WTC11 (cell line): Measurements from ENCODE around the gene CGRRF1. TPM values are rescaled to one million over a fixed set of nuclear protein-coding genes. Genes with fewer than 3 reads are reported as not detected.

Experiments used
- ATAC-seq: fragments of 200-7000 bp; cut with Tn5 transposase; 2 replicates; pipeline ENCODE4 v1.10.0; 2021; ENCODE audit warnings: mild to moderate bottlenecking, moderate library complexity
- CTCF ChIA-PET: fragments of 300-600 bp; sonication (Branson Sonifier 250); formaldehyde crosslinking; loops from one replicate; lab custom pipeline; 2021; ENCODE audit warnings: antibody characterized with exemption; lab: Charles Lee
- POLR2A ChIA-PET: fragments of 350-600 bp; sonication (Branson Sonifier 250); formaldehyde crosslinking; loops from one replicate; lab custom pipeline; 2021; ENCODE audit warnings: antibody characterized with exemption; lab: Charles Lee
- DNase-seq: peaks from one replicate; pipeline ENCODE4 v3.0.0; 2021; ENCODE audit warnings: low spot score
- H3K27ac Mint-ChIP-seq: 2 replicates; pipeline ENCODE4 v1.8.0; 2021; ENCODE audit warnings: mixed read lengths
- H3K27me3 Mint-ChIP-seq: 2 replicates; pipeline ENCODE4 v1.8.0; 2021; ENCODE audit warnings: low read depth, mild to moderate bottlenecking, moderate library complexity, mixed read lengths
- H3K36me3 Mint-ChIP-seq: 2 replicates; pipeline ENCODE4 v1.8.0; 2021; ENCODE audit warnings: mixed read lengths
- H3K4me1 Mint-ChIP-seq: 2 replicates; pipeline ENCODE4 v1.8.0; 2022; ENCODE audit warnings: mixed read lengths
- H3K4me3 Mint-ChIP-seq: 2 replicates; pipeline ENCODE4 v1.8.0; 2021; ENCODE audit warnings: mild to moderate bottlenecking, moderate library complexity, mixed read lengths
- H3K9me3 Mint-ChIP-seq: 2 replicates; pipeline ENCODE4 v1.8.0; 2021; ENCODE audit warnings: mixed read lengths
- AFF4 ChIP-seq: sonication (generic); formaldehyde crosslinking; IDR thresholded peaks from 2 replicates; pipeline ENCODE4 v1.8.1; 2023; ENCODE audit warnings: mild to moderate bottlenecking, missing genetic modification reagents, borderline replicate concordance
- ATF1 ChIP-seq: sonication (generic); formaldehyde crosslinking; IDR thresholded peaks from 2 replicates; pipeline ENCODE4 v1.8.1; 2023; ENCODE audit warnings: mild to moderate bottlenecking, moderate library complexity, missing genetic modification reagents
- CDX4 ChIP-seq: fragments of 250-450 bp; sonication (Bioruptor Pico); IDR thresholded peaks from 2 replicates; pipeline ENCODE4 v1.9.0; 2021; ENCODE audit warnings: moderate library complexity, mild to moderate bottlenecking, inconsistent platforms, borderline replicate concordance
- CREM ChIP-seq: sonication (generic); formaldehyde crosslinking; IDR thresholded peaks from 2 replicates; pipeline ENCODE4 v1.8.1; 2022; ENCODE audit warnings: mild to moderate bottlenecking, missing genetic modification reagents, moderate library complexity
- EMX1 ChIP-seq: fragments of 250-450 bp; sonication (Bioruptor Pico); IDR thresholded peaks from 2 replicates; pipeline ENCODE4 v1.8.0; 2021; ENCODE audit warnings: mild to moderate bottlenecking
- ETV6 ChIP-seq: sonication (generic); formaldehyde crosslinking; IDR thresholded peaks from 2 replicates; pipeline ENCODE4 v1.8.1; 2022; ENCODE audit warnings: mild to moderate bottlenecking, missing genetic modification reagents
- JAZF1 ChIP-seq: fragments of 250-450 bp; sonication (Bioruptor Pico); IDR thresholded peaks from 2 replicates; pipeline ENCODE4 v1.9.0; 2021; ENCODE audit warnings: moderate library complexity, mild to moderate bottlenecking, inconsistent platforms
- MLX ChIP-seq: sonication (generic); formaldehyde crosslinking; IDR thresholded peaks from 2 replicates; pipeline ENCODE4 v1.8.1; 2023; ENCODE audit warnings: mild to moderate bottlenecking, missing genetic modification reagents, moderate library complexity
- MXD4 ChIP-seq: fragments of 250-450 bp; sonication (Bioruptor Pico); IDR thresholded peaks from 2 replicates; pipeline ENCODE4 v1.8.0; 2021; ENCODE audit warnings: mild to moderate bottlenecking, moderate library complexity, borderline replicate concordance
- NR2C2 ChIP-seq: sonication (generic); formaldehyde crosslinking; IDR thresholded peaks from 2 replicates; pipeline ENCODE4 v1.8.0; 2022; ENCODE audit warnings: mild to moderate bottlenecking, missing genetic modification reagents
- NR3C1 ChIP-seq: sonication (generic); formaldehyde crosslinking; conservative IDR thresholded peaks from 2 replicates; pipeline ENCODE4 v1.8.1; 2023; ENCODE audit warnings: low read depth, mild to moderate bottlenecking, missing genetic modification reagents
- SOX15 ChIP-seq: fragments of 250-450 bp; sonication (Bioruptor Pico); IDR thresholded peaks from 2 replicates; pipeline ENCODE4 v1.9.0; 2021; ENCODE audit warnings: mild to moderate bottlenecking
- TP53 ChIP-seq: sonication (generic); formaldehyde crosslinking; IDR thresholded peaks from 2 replicates; pipeline ENCODE4 v1.8.1; 2023; ENCODE audit warnings: mild to moderate bottlenecking, missing genetic modification reagents
- ZNF232 ChIP-seq: sonication (generic); formaldehyde crosslinking; IDR thresholded peaks from 2 replicates; pipeline ENCODE4 v1.8.0; 2022; ENCODE audit warnings: mild to moderate bottlenecking, missing genetic modification reagents
- ZNF263 ChIP-seq: sonication (generic); formaldehyde crosslinking; IDR thresholded peaks from 2 replicates; pipeline ENCODE4 v1.8.1; 2022; ENCODE audit warnings: low read depth, mild to moderate bottlenecking, moderate library complexity, missing genetic modification reagents
- ZNF396 ChIP-seq: fragments of 250-450 bp; sonication (Bioruptor Pico); IDR thresholded peaks from 2 replicates; pipeline ENCODE4 v1.8.0; 2021; ENCODE audit warnings: mild to moderate bottlenecking, moderate library complexity, borderline replicate concordance
- ZNF416 ChIP-seq: fragments of 250-450 bp; sonication (Bioruptor Pico); IDR thresholded peaks from 2 replicates; pipeline ENCODE4 v1.9.0; 2021; ENCODE audit warnings: mild to moderate bottlenecking, inconsistent platforms
- total RNA-seq: library from RNA; stranded (reverse); gene quantifications from 3 replicates; pipeline ENCODE4 v1.2.3, GENCODE V29; 2021
- TF ChIP-seq, protein P1 (sequence below): fragments of 200-600 bp; IDR thresholded peaks from 2 replicates; pipeline ENCODE4 v1.8.0; 2022; ENCODE audit warnings: antibody characterized with exemption
- TF ChIP-seq, protein P2 (sequence below): sonication (generic); formaldehyde crosslinking; conservative IDR thresholded peaks from 2 replicates; pipeline ENCODE4 v1.8.1; 2022; ENCODE audit warnings: mild to moderate bottlenecking, missing genetic modification reagents
- TF ChIP-seq, protein P3 (sequence below): fragments of 250-450 bp; sonication (Bioruptor Pico); IDR thresholded peaks from 2 replicates; pipeline ENCODE4 v1.8.0; 2021; ENCODE audit warnings: mild to moderate bottlenecking

CGRRF1 gene
- total RNA-seq, 1 experiment from 2014 or later = 15.1 TPM

DNA sequence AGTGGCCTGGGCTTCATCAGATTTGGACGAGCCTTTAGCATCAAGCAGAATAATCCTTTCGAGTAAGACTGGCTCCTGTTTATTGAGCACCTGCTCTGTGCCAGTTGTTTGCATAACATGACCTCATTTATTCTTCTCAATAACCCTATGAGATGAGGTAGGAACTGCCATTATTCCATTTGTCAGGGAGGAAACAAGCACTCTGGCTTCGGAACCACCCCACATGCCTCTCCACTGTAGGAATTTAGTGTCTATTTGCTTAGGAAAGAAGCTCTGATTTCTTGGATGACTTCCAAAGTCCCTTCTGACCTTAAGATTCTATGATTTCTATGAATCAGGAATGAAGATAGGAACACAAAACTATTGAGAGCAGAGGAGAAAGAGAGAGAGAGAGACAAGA lies 68.3 kb downstream of the CGRRF1 start:
- H3K27me3 Mint-ChIP-seq = no peaks in the 10 kb centered on the region
- 0 out of 2 replicates have a peak, but pooled peaks cover 2% of the 10 kb centered on the region for H3K4me1 Mint-ChIP-seq
- ChIA-PET POLR2A (no interaction called here), CTCF (interaction anchor here (1.0 to 1.5 kb wide), 5 partner anchors 65 to 195 kb away, joined by 3 to 6 read pairs (median 4); no protein-coding TSS in a partner anchor)
- no peaks in the 10 kb centered on the region for H3K9me3 Mint-ChIP-seq
- ATAC-seq (no peak), DNase-seq (no peak)
- H3K27ac Mint-ChIP-seq = no peak overlapping the region
- no peaks in the 10 kb centered on the region for H3K36me3 Mint-ChIP-seq
- TF ChIP-seq ZNF232 (CRISPR knock-in tag) (no peak), MLX (no peak), TP53 (CRISPR knock-in tag) (no peak), SOX15 (no peak), ATF1 (CRISPR knock-in tag) (no peak), EMX1 (CRISPR knock-in tag) (no peak), ZNF396 (CRISPR knock-in tag) (no peak), MXD4 (CRISPR knock-in tag) (no peak), ZNF263 (no peak), CREM (CRISPR knock-in tag) (no peak), ZNF416 (CRISPR knock-in tag) (no peak), JAZF1 (CRISPR knock-in tag) (no peak), NR3C1 (no peak), CDX4 (CRISPR knock-in tag) (no peak), ETV6 (CRISPR knock-in tag) (no peak), AFF4 (no peak), NR2C2 (CRISPR knock-in tag) (no peak)
- TF ChIP-seq, protein P1, sequence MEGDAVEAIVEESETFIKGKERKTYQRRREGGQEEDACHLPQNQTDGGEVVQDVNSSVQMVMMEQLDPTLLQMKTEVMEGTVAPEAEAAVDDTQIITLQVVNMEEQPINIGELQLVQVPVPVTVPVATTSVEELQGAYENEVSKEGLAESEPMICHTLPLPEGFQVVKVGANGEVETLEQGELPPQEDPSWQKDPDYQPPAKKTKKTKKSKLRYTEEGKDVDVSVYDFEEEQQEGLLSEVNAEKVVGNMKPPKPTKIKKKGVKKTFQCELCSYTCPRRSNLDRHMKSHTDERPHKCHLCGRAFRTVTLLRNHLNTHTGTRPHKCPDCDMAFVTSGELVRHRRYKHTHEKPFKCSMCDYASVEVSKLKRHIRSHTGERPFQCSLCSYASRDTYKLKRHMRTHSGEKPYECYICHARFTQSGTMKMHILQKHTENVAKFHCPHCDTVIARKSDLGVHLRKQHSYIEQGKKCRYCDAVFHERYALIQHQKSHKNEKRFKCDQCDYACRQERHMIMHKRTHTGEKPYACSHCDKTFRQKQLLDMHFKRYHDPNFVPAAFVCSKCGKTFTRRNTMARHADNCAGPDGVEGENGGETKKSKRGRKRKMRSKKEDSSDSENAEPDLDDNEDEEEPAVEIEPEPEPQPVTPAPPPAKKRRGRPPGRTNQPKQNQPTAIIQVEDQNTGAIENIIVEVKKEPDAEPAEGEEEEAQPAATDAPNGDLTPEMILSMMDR = no peak
- TF ChIP-seq, protein P2, sequence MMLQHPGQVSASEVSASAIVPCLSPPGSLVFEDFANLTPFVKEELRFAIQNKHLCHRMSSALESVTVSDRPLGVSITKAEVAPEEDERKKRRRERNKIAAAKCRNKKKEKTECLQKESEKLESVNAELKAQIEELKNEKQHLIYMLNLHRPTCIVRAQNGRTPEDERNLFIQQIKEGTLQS = no peak
- TF ChIP-seq, protein P3, sequence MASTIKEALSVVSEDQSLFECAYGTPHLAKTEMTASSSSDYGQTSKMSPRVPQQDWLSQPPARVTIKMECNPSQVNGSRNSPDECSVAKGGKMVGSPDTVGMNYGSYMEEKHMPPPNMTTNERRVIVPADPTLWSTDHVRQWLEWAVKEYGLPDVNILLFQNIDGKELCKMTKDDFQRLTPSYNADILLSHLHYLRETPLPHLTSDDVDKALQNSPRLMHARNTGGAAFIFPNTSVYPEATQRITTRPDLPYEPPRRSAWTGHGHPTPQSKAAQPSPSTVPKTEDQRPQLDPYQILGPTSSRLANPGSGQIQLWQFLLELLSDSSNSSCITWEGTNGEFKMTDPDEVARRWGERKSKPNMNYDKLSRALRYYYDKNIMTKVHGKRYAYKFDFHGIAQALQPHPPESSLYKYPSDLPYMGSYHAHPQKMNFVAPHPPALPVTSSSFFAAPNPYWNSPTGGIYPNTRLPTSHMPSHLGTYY (CRISPR knock-in tag) = no peak
- H3K4me3 Mint-ChIP-seq = no peak overlapping the region
